ENCODE results near the gene YES1.

DNA sequence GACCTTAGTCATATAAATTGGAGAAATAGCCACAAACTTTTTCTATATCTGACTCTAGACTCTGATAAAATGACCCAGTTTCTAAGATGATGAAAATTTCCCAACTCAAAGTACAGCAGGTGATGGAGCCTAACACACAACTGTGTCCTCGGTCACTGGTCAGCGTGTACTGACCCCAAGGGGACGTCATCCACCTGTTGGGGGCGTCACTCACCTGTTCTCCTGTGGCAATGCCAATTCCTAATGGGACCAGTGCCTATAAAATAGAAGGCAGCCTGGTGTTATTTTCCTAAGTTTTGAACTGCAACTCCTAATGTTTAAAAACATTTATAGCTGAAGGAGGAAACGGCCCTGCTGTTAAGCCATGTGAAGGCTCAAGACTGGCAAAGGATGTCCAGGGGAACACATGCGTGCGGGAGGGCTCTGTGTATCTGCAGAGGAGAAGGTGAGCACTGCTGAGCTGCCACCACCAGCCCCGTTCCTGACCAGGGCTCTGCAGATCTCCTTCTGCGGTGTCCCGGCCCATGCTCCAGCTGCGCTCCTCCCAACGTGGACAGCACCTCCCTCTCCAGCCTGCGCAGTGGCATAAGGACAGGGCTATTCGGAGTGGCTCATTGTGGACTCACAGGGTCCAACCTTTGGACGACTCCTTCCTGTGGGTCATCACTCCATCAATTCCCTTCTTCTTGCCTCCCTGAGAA, 133.4 kb downstream of the YES1 start:
- TF ChIP-seq, protein P1, sequence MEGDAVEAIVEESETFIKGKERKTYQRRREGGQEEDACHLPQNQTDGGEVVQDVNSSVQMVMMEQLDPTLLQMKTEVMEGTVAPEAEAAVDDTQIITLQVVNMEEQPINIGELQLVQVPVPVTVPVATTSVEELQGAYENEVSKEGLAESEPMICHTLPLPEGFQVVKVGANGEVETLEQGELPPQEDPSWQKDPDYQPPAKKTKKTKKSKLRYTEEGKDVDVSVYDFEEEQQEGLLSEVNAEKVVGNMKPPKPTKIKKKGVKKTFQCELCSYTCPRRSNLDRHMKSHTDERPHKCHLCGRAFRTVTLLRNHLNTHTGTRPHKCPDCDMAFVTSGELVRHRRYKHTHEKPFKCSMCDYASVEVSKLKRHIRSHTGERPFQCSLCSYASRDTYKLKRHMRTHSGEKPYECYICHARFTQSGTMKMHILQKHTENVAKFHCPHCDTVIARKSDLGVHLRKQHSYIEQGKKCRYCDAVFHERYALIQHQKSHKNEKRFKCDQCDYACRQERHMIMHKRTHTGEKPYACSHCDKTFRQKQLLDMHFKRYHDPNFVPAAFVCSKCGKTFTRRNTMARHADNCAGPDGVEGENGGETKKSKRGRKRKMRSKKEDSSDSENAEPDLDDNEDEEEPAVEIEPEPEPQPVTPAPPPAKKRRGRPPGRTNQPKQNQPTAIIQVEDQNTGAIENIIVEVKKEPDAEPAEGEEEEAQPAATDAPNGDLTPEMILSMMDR (IDR thresholded peaks at IDR 0.05; ENCODE audit: poor library complexity, severe bottlenecking), result no peak
- TF ChIP-seq EZH2 (IDR thresholded peaks at IDR 0.05; ENCODE audit: borderline replicate concordance, insufficient read depth, low read length, poor library complexity, severe bottlenecking), result no peak
- TF ChIP-seq MXI1 (conservative IDR thresholded peaks at IDR 0.05; ENCODE audit: poor library complexity, severe bottlenecking), result no peak
- TF ChIP-seq EP300 (conservative IDR thresholded peaks at IDR 0.05; ENCODE audit: poor library complexity, severe bottlenecking), result no peak
- no peak for TF ChIP-seq POLR2AphosphoS5 (IDR thresholded peaks at IDR 0.05)
- TF ChIP-seq, protein P2, sequence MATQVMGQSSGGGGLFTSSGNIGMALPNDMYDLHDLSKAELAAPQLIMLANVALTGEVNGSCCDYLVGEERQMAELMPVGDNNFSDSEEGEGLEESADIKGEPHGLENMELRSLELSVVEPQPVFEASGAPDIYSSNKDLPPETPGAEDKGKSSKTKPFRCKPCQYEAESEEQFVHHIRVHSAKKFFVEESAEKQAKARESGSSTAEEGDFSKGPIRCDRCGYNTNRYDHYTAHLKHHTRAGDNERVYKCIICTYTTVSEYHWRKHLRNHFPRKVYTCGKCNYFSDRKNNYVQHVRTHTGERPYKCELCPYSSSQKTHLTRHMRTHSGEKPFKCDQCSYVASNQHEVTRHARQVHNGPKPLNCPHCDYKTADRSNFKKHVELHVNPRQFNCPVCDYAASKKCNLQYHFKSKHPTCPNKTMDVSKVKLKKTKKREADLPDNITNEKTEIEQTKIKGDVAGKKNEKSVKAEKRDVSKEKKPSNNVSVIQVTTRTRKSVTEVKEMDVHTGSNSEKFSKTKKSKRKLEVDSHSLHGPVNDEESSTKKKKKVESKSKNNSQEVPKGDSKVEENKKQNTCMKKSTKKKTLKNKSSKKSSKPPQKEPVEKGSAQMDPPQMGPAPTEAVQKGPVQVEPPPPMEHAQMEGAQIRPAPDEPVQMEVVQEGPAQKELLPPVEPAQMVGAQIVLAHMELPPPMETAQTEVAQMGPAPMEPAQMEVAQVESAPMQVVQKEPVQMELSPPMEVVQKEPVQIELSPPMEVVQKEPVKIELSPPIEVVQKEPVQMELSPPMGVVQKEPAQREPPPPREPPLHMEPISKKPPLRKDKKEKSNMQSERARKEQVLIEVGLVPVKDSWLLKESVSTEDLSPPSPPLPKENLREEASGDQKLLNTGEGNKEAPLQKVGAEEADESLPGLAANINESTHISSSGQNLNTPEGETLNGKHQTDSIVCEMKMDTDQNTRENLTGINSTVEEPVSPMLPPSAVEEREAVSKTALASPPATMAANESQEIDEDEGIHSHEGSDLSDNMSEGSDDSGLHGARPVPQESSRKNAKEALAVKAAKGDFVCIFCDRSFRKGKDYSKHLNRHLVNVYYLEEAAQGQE (IDR thresholded peaks at IDR 0.05; ENCODE audit: borderline replicate concordance), result no peak
- no peak for TF ChIP-seq RAD21 (conservative IDR thresholded peaks at IDR 0.05)

Measured in neural cell (in vitro differentiated cells).